ENCODE measurements around the gene NSRP1. TPM values are rescaled to one million over a fixed set of nuclear protein-coding genes. Genes with fewer than 3 reads are reported as not detected.

The NSRP1 gene
- total and polyA plus RNA-seq, 10 of the 15 experiments (the other 5 are each of a cell fraction or from before 2014, with no cell fraction given), result 12.5 to 69.7 (median 37.8) TPM

GRCh38 chr17:30235386-30236296, 119.0 kb downstream of the NSRP1 start, which contains the start of gene SLC6A4:
Gene SLC6A4 (minus strand): TSS chr17:30235697. CDS start chr17:30221958, 13,739 bp downstream.
- WGBS (ENCODE audit: insufficient coverage, insufficient replicate concordance, low lambda C conversion rate, missing lambda C conversion rate), result 24% methylated on average over 76 of the region's 82 CpGs
- H4K20me1 ChIP-seq (ENCODE audit: control insufficient read depth, insufficient read depth), result no peaks in the 10 kb centered on the region
- no peaks in the 10 kb centered on the region; the same call in 2 of the 3 replicates for H3K9me3 ChIP-seq (replicated peaks; ENCODE audit: control insufficient read depth, insufficient read depth, low read length)
- no peaks in the 10 kb centered on the region for H3K36me3 ChIP-seq (ENCODE audit: control insufficient read depth in 2 of 2, insufficient read depth in 2 of 2, low read length in 1 of 2)
- POLR2A ChIA-PET, result no interaction called here
- H3K4me1 ChIP-seq (ENCODE audit: control insufficient read depth, insufficient read depth, low read length), result peaks cover 29% of the 10 kb centered on the region
- RAD21 ChIA-PET (ENCODE audit: unreplicated experiment), result interaction anchor here (0.7 to 3.3 kb wide), 11 partner anchors 11 to 130 kb away, joined by 3 to 52 read pairs (median 5); no protein-coding TSS in a partner anchor
- intact Hi-C loops (cut with micrococcal nuclease; ENCODE audit: unreplicated experiment), result loop anchor here (1.0 to 10.0 kb wide), 4 partner anchors 63 to 131 kb away; partner anchors contain the start of gene TMIGD1
- no peak within 1 kb of the TSS for H3K27ac ChIP-seq (ENCODE audit: control insufficient read depth, insufficient read depth)
- no peak for DNase-seq (ENCODE audit: low read depth, low spot score)
- peak within 1 kb of the TSS; percentile 94 for H3K4me2 ChIP-seq (ENCODE audit: control insufficient read depth, insufficient read depth)
- TF ChIP-seq ZNF687 (IDR thresholded peaks at IDR 0.05), result peak; percentile 60; the same call in 1 of the 2 replicates
- TF ChIP-seq ZBTB33 (IDR thresholded peaks at IDR 0.05), result peak; percentile 3; the same call in 1 of the 2 replicates
- no peak for TF ChIP-seq SRF (IDR thresholded peaks at IDR 0.05; ENCODE audit: low read depth in 2 of 2, low read length in 2 of 2)
- TF ChIP-seq NFYB (IDR thresholded peaks at IDR 0.05; ENCODE audit: insufficient read depth, low read depth, low read length), result no peak
- TF ChIP-seq NFXL1 (IDR thresholded peaks at IDR 0.05; ENCODE audit: borderline replicate concordance), result no peak
- no peak for TF ChIP-seq BRCA1 (IDR thresholded peaks at IDR 0.05; ENCODE audit: low read depth, low read length)
- H3K4me3 ChIP-seq, result peak within 1 kb of the TSS; percentile 45
- no peak within 1 kb of the TSS for H3K9ac ChIP-seq (ENCODE audit: control insufficient read depth, insufficient read depth, low read length)
- H2AFZ ChIP-seq (ENCODE audit: control insufficient read depth, low read depth, low read length), result peak within 1 kb of the TSS; percentile 37
- SMC1A ChIA-PET (ENCODE audit: uncharacterized antibody, unreplicated experiment), result interaction anchor here (0.8 to 4.5 kb wide), 21 partner anchors 10 to 131 kb away, joined by 3 to 69 read pairs (median 4); partner anchors contain the start of gene TMIGD1
- BruUV-seq (replicated peaks), result no TSS peak
- CTCF ChIA-PET, result interaction anchor here (0.6 to 5.6 kb wide), 21 partner anchors 10 to 199 kb away, joined by 3 to 127 read pairs (median 8); partner anchors contain the start of gene TMIGD1
- no peak for FAIRE-seq
- H3K79me2 ChIP-seq (ENCODE audit: control insufficient read depth, insufficient read depth, low read length), result no peaks in the 10 kb centered on the region
- peak; percentile 35 for ATAC-seq
- H3K27me3 ChIP-seq (replicated peaks in 1 of 2; ENCODE audit: control insufficient read depth in 2 of 2, insufficient read depth in 2 of 2, low read length in 1 of 2), result no peaks in the 10 kb centered on the region
- in situ Hi-C loops (cut with MboI), result loop anchor here (5.0 kb wide), 1 partner anchor 108 kb away; no protein-coding TSS in a partner anchor
